ENCODE data around the gene YPEL2.

Gene YPEL2

GRCh38 chr17:59361916-59362810, 30.7 kb downstream of the YPEL2 start:
- no peak overlapping the region for H3K4me3 ChIP-seq (ENCODE audit: low read depth, low read length)
- TF ChIP-seq ZNF600 (tag by site-specific recombination; IDR thresholded peaks at IDR 0.05) (0 out of 2 replicates have a peak, but pooled peaks have one; percentile 49), ZNF280D (tag by site-specific recombination; IDR thresholded peaks at IDR 0.05) (no peak), ZNF768 (tag by site-specific recombination; IDR thresholded peaks at IDR 0.05) (no peak), ZNF266 (tag by site-specific recombination; IDR thresholded peaks at IDR 0.05; ENCODE audit: low read depth) (no peak), ZNF394 (tag by site-specific recombination; IDR thresholded peaks at IDR 0.05; ENCODE audit: borderline replicate concordance) (no peak; the same call in 1 of the 2 replicates), ZNF184 (tag by site-specific recombination; IDR thresholded peaks at IDR 0.05) (peak; percentile 13; the same call in 1 of the 2 replicates), ZNF585B (tag by site-specific recombination; IDR thresholded peaks at IDR 0.05) (no peak), AEBP2 (tag by site-specific recombination; IDR thresholded peaks at IDR 0.05; ENCODE audit: borderline replicate concordance) (no peak), ZNF174 (tag by site-specific recombination; IDR thresholded peaks at IDR 0.05) (no peak), KLF16 (tag by site-specific recombination; IDR thresholded peaks at IDR 0.05) (no peak), TSHZ1 (tag by site-specific recombination; IDR thresholded peaks at IDR 0.05; ENCODE audit: borderline replicate concordance) (peak; percentile 59; the same call in 1 of the 2 replicates), ZFHX2 (tag by site-specific recombination; conservative IDR thresholded peaks at IDR 0.05) (no peak), ZBTB49 (tag by site-specific recombination; IDR thresholded peaks at IDR 0.05; ENCODE audit: low read depth) (no peak), SETDB1 (IDR thresholded peaks at IDR 0.05; ENCODE audit: insufficient read length, low read length) (no peak), ZNF514 (tag by site-specific recombination; IDR thresholded peaks at IDR 0.05) (no peak), ZNF555 (tag by site-specific recombination; conservative IDR thresholded peaks at IDR 0.05) (no peak), ZBTB8A (tag by site-specific recombination; IDR thresholded peaks at IDR 0.05) (0 out of 2 replicates have a peak, but pooled peaks have one; percentile 21), ZNF677 (tag by site-specific recombination; IDR thresholded peaks at IDR 0.05) (no peak), ZNF561 (tag by site-specific recombination; IDR thresholded peaks at IDR 0.05; ENCODE audit: borderline replicate concordance) (peak; percentile 62; the same call in 1 of the 2 replicates), ZNF19 (tag by site-specific recombination; IDR thresholded peaks at IDR 0.05; ENCODE audit: low read depth) (no peak), GLI2 (tag by site-specific recombination; IDR thresholded peaks at IDR 0.05; ENCODE audit: borderline replicate concordance, low read depth) (peak; percentile 67), ZNF596 (tag by site-specific recombination; IDR thresholded peaks at IDR 0.05) (no peak), ZNF654 (tag by site-specific recombination; IDR thresholded peaks at IDR 0.05; ENCODE audit: low read depth) (peak; percentile 1; the same call in 1 of the 2 replicates), ZNF350 (tag by site-specific recombination; IDR thresholded peaks at IDR 0.05) (no peak), ZNF624 (tag by site-specific recombination; IDR thresholded peaks at IDR 0.05) (no peak)

More at GRCh38 chr17:59361916-59362810, 30.7 kb downstream of the YPEL2 start:
- Histone ChIP-seq H3K4me1 (ENCODE audit: control insufficient read depth, insufficient read depth, low read length) (peaks cover 39% of the 10 kb centered on the region), H3K27ac (ENCODE audit: extremely low read depth, low read depth, low read length) (peak overlapping the region; percentile 48), H3K36me3 (ENCODE audit: control insufficient read depth in 2 of 2, insufficient read depth in 1 of 2, low read length in 2 of 2) (no peaks in the 10 kb centered on the region; a peak in 1 of 3 replicates), H3K9me3 (ENCODE audit: control insufficient read depth, insufficient read depth, low read depth, low read length) (no peaks in the 10 kb centered on the region)
- ChIA-PET POLR2A (no interaction called here), CTCF (interaction anchor here (0.5 to 2.0 kb wide), 2 partner anchors 33 to 198 kb away, joined by 4 to 10 read pairs; no protein-coding TSS in a partner anchor)

Measured in HEK293 (cell line).